ENCODE data around the gene IER2. TPM values are rescaled to one million over a fixed set of nuclear protein-coding genes. Genes with fewer than 3 reads are reported as not detected.

IER2 gene
- polyA plus RNA-seq, 1 experiment = 18.2 TPM

GRCh38 chr19:13117176-13117771, 32.9 kb upstream of the IER2 start:
- ChIA-PET CTCF (interaction anchor here (0.6 to 1.5 kb wide), 7 partner anchors 14 to 151 kb away, joined by 3 to 7 read pairs (median 3); partner anchors contain the start of genes IER2 and STX10), POLR2A (no interaction called here)
- no peak for TF ChIP-seq CTCF (IDR thresholded peaks at IDR 0.05; ENCODE audit: insufficient read depth, low read depth, low read length)
- Histone ChIP-seq H3K27me3 (ENCODE audit: control insufficient read depth, insufficient read depth, low read length) (no peaks in the 10 kb centered on the region), H3K4me3 (ENCODE audit: low read depth, low read length) (peak overlapping the region; percentile 99), H3K36me3 (ENCODE audit: control insufficient read depth, insufficient read depth, low read length) (peaks cover 8% of the 10 kb centered on the region)
- DNase-seq (ENCODE audit: low read depth) = no peak

- TF ChIP-seq CTCF (IDR thresholded peaks at IDR 0.05; ENCODE audit: insufficient read depth, low read depth, low read length) = no peak
- DNase-seq (ENCODE audit: low read depth) = no peak
- Histone ChIP-seq H3K4me3 (ENCODE audit: low read depth, low read length) (peak within 1 kb of the TSS; percentile 99), H3K27me3 (ENCODE audit: control insufficient read depth, insufficient read depth, low read length) (no peaks in the 10 kb centered on the region), H3K36me3 (ENCODE audit: control insufficient read depth, insufficient read depth, low read length) (peaks cover 5% of the 10 kb centered on the region)
- ChIA-PET POLR2A (no interaction called here), CTCF (interaction anchor here (0.6 to 1.5 kb wide), 9 partner anchors 13 to 152 kb away, joined by 3 to 7 read pairs (median 4); partner anchors contain the start of genes IER2 and STX10)
Measured at GRCh38 chr19:13117772-13118423, 32.3 kb upstream of the IER2 start, which contains the start of gene NACC1. Gene NACC1 (plus strand): TSS chr19:13118264. CDS start chr19:13135208, 16,944 bp downstream.

GRCh38 chr19:13118424-13119193, 31.6 kb upstream of the IER2 start:
- TF ChIP-seq CTCF (IDR thresholded peaks at IDR 0.05; ENCODE audit: insufficient read depth, low read depth, low read length) = no peak
- DNase-seq (ENCODE audit: low read depth) = no peak
- ChIA-PET CTCF (interaction anchor here (0.7 to 2.3 kb wide), 9 partner anchors 12 to 153 kb away, joined by 3 to 10 read pairs (median 5); partner anchors contain the start of genes IER2 and STX10), POLR2A (interaction anchor here (1.0 kb wide), 1 partner anchor 9 kb away, joined by 7 read pairs; no protein-coding TSS in a partner anchor)
- Histone ChIP-seq H3K27me3 (ENCODE audit: control insufficient read depth, insufficient read depth, low read length) (no peaks in the 10 kb centered on the region), H3K36me3 (ENCODE audit: control insufficient read depth, insufficient read depth, low read length) (peaks cover 6% of the 10 kb centered on the region), H3K4me3 (ENCODE audit: low read depth, low read length) (peak overlapping the region; percentile 98)

- CTCF ChIA-PET = interaction anchor here (1.1 to 2.3 kb wide), 6 partner anchors 11 to 154 kb away, joined by 4 to 10 read pairs (median 6); partner anchors contain the start of genes IER2 and STX10
- POLR2A ChIA-PET = interaction anchor here (1.0 kb wide), 1 partner anchor 8 kb away, joined by 7 read pairs; no protein-coding TSS in a partner anchor
- Histone ChIP-seq H3K36me3 (ENCODE audit: control insufficient read depth, insufficient read depth, low read length) (peaks cover 8% of the 10 kb centered on the region), H3K4me3 (ENCODE audit: low read depth, low read length) (peak overlapping the region; percentile 98), H3K27me3 (ENCODE audit: control insufficient read depth, insufficient read depth, low read length) (no peaks in the 10 kb centered on the region)
- no peak for DNase-seq (ENCODE audit: low read depth)
- no peak for TF ChIP-seq CTCF (IDR thresholded peaks at IDR 0.05; ENCODE audit: insufficient read depth, low read depth, low read length)
Measured at GRCh38 chr19:13119627-13120026, 30.6 kb upstream of the IER2 start.

Data from BJ (cell line).